Esophagus squamous epithelium (tissue), 4 donors: ENCODE results near the gene ZBTB17.

Experiments
- CTCF ChIP-seq, 6 experiments: fragments of 450-650 bp in 4 of 6; fragments of 200-600 bp in 2 of 6; sonication (generic) in 2 of 6; IDR thresholded peaks; one replicate each; pipeline ENCODE4 v1.5.1; 2016 to 2019; ENCODE audit warnings: antibody characterized with exemption in 6 of 6, mild to moderate bottlenecking in 4 of 6, moderate library complexity in 4 of 6
- POLR2A ChIP-seq, 4 donors: fragments of 450-650 bp; IDR thresholded peaks; one replicate each; pipeline ENCODE4 v1.6.1; 2017; ENCODE audit warnings: antibody characterized with exemption in 4 of 4, mild to moderate bottlenecking in 4 of 4, moderate library complexity in 3 of 4

- no peak for TF ChIP-seq POLR2A (IDR thresholded peaks at IDR 0.05)
- no peak for TF ChIP-seq CTCF (IDR thresholded peaks at IDR 0.05)
These were observed 2.1 kb downstream of the ZBTB17 start for GRCh38 chr1:15973772-15974171.
